HG03045 (cell line): ENCODE data around the gene GRIA4.

ENCODE experiments used
- ATAC-seq: cut with Tn5 transposase; IDR thresholded peaks from one replicate; pipeline ENCODE4 v1.9.1; 2021; ENCODE audit warnings: mild to moderate bottlenecking, moderate library complexity; ENCODE audit not compliant: unreplicated experiment

The GRIA4 gene

DNA sequence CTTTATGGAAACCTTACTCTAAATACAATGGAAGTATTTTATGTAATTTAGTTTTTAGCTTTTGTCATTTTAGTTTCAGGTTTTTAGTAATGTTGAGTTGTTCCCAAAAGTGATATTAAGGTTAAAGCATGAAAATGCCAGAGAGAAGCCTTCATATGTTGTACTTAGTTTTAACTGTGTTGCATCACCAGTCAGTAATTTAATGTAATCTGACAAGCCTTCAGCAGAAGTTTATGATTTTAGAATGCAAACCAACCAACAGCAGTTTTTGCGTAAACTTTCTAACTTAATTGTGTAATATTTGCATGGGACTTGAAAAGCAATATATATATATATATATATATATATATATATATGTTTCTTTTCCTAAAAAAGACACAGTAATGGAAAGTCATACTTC is 301.6 kb downstream of the GRIA4 start:
- ATAC-seq = no peak

DNA sequence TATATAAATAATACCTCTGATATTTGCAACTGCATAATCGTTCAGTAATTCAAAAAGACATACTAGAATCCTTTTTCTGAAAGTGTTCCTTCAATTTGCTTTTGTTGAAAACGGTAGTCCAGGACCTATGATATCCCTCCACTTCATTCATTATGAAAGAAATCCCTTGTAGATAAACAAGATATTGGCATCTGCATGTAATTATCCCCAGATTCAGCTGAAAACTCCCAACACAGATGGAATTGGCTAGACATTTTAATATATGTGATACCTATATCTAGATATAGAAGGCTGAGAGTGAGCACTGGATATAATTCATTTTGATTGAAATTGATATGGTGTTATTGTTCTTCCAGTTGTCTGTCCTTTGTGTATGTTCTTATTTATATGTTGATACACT is 302.8 kb downstream of the GRIA4 start:
- ATAC-seq = no peak

DNA sequence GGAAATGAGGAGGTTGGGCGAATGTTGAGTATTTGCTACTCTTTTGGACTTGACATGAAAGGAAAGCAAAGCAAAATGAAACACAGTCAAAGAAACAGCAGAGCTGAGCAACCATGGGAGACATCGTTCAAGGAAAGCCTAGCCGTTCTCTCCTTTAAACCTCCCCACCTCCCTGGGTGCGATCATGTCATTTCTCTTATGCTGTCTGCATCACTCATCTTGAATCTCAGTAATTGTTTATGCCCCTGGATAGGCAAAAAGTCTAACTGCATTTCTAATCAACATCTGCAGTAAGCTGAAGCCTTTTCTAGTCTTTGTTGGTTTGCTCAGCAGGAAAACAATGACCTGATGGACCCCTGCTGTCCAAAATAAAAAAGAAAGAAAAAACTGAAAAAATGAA is 305.1 kb downstream of the GRIA4 start:
- no peak for ATAC-seq

DNA sequence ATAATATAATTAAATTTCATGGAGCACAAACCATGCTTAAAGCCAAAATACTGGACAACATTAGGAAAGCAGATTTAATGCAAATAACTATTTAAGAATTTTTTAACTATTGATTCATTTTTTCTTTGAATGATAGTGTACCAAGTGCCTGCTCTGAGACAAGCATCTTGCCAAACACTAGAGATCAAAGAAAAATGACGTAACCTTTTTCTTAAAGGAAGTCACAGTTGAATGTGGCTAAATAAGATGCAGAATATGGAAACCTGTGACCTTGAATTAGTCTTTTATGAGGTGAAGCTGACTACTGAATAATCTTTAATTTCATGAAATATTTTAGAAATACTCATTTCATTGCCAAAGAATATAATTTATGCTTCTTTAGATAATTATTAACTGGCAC is 308.2 kb downstream of the GRIA4 start:
- ATAC-seq = no peak

DNA sequence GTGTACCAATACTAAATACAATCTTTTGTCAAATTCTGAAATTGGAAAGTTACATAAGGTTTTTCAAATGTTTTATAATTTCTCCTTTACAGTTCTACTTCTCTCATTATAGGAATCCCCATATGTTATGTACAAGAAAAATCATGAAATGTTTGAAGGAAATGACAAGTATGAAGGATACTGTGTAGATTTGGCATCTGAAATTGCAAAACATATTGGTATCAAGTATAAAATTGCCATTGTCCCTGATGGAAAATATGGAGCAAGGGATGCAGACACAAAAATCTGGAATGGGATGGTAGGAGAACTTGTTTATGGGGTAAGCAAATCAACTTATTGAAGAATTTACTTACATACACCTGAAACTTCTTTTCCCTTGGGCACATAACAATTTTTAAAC is 308.7 kb downstream of the GRIA4 start:
- ATAC-seq = no peak

- ATAC-seq = no peak
Measured at GRCh38 chr11:105923252-105923651, 313.4 kb downstream of the GRIA4 start.

- no peak for ATAC-seq
Measured at GRCh38 chr11:105923807-105924206, 313.9 kb downstream of the GRIA4 start.

GRCh38 chr11:105929084-105929955 is 319.4 kb downstream of the GRIA4 start:
- no peak for ATAC-seq

GRCh38 chr11:105933695-105934094 is 323.8 kb downstream of the GRIA4 start:
- ATAC-seq = no peak

DNA sequence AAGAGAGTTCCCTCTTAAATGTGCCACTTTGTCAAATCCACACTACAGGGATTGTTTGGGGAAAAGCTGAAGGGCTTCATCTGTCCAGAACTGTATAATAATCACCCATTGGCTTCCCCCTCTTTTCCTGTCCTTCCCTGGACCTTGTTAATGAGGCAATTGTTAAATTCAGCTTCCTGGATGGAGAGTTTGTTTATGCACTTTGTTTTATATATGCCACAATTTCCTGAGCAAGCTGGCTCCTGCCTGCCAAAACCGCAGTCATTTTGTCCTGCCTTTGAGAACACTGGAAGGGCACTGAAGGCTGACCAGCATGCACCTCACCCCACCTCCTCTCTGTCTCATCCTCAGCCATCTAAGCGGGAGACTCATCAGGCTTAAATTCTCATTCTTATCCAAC is 325.9 kb downstream of the GRIA4 start:
- no peak for ATAC-seq

- ATAC-seq = no peak
Measured at GRCh38 chr11:105937331-105937730, 327.5 kb downstream of the GRIA4 start.

DNA sequence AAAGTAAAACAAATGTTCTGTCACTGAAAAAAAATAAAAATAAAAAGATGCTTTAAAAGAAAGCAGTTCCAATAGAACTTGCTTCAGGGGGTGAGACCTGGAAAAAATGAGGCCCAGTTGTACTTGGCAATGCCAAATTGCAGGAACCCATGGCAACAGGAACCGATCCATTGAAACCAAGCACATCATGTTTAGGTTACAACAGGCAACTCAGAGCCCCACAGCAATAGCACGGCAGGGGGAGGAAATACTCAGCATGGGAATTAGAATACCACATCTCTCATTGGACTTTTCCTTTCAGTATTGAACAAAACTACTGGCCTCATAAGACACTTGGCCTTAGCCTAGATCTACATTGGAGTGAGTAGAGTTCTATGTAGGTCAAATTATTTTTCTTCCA is 327.9 kb downstream of the GRIA4 start:
- no peak for ATAC-seq

- ATAC-seq = no peak
Measured at GRCh38 chr11:105942921-105943320, 333.0 kb downstream of the GRIA4 start.

DNA sequence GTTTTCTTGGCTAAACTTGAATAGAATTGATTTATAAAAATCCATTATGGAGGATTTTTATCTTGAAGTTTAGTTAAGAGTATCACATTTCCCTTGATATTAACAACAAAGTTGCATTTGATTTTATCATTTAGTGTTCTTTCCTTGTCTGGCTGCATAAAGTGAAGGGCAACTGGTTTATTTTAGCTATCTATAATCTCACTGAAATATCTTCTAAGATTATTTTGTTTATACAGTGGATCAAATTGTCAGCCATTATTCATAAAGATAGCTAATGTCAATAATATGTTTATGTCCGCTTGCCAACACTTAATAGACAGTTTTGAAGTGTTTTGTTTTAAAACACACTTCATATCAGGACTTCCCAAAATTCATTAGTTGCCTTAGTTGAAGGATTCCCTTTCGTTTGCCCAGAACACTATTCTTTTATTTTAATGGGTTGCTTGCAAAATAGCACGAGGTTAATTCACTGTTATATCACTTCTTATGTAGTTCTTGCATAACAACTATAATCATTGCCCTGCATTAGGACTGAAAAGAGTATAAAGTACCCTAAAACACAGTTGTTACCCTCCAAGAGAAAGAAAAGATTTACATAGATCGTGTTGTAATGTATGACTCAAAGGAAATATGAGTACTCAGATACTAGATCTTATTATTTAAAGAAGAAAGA is 339.2 kb downstream of the GRIA4 start:
- ATAC-seq = no peak

GRCh38 chr11:105953886-105954285 is 344.0 kb downstream of the GRIA4 start:
- no peak for ATAC-seq

DNA sequence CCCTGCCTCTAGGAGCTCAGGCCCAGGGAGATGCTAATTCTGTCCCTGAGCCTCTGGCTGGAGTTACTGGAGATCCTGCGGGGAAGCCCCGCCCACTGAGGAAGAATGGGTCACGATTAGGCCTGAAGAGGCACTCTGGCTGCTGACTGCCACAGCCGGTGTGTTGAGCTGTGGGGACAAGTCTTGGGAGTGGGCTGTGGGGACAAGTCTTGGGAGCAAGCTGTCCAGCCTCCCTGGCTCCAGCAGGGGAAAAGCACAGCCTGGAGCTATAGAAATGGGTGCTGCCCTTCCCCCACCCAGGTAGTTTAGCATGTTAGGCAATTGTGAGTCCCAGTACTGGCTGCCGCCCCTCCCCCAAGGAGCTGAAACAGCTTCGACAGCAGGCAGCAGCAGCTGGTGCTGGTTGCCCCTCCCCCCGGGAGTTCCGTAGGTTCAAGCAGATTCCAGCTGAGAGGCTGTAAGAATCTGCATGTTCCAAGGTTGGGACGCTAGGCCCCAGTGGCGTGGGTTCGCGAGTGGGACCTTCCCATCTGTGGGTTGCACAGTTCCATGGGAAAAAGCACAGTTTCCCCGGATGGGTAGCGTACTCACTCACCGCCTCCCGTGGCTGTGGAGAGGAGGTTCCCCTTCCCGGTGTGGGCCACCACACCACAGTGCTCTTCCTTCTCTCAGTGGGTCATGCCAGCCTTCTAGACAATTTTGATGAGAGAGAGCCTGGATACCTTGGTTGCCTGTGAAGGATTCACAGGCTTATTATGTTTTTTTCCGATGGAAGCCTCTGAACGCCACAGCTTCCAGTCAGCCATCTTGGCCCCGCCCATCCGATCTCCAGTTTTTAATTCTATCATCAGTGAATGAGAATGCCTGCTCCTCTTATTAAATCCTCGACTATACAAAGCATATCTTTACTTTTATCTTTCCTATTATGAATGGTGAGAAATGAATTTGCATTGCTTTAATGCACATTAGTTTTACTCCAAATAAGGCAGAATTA is 350.7 kb downstream of the GRIA4 start:
- no peak for ATAC-seq

DNA sequence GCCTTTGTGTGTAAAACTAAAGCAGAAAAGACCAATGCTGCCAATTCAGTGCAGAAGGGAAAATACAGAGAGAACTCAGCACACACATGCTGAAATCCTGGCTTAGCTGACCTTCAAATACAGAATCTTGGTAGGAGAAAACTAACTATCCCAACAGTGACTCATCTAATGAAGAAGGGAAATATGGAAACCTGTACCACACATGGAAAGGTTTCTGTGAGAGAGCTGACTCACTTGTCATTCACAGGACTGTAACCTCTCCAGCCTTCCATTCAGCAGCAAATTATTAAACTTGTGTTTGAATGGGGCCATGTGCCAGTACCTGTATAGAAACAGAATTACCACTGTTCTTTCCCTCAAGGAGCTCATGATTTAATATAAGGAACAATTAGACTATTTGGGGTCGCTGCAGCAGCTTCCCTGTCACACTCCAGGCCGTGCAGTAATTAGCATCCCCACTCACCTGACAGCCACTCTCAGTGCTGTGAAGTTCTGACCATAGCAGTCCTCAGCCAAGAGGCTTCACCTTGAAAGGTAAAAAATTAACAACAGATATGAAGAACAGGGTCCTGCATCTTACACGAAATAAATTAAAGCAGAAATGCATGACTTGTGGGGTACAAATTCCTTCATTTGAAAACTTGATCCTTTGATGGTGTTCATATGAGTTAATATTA is 358.3 kb downstream of the GRIA4 start:
- no peak for ATAC-seq

DNA sequence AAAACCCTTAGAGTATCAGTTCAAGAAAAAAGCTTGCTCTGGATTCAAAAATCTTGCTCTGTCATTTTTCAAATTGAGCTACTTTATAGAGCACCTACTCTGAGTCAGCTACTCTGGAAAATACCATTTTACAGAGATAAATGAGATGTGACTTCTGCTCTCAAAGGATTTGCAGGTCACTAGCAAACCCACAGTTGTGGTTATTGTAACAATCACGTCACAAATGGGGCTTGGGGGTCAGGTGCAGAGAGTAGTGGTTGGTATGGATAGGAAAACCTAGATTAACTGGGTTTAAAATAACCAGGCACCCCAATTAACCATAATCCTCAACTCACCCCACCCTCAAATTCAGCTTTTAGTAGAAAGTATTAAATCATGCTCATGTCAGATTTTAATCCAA is 359.9 kb downstream of the GRIA4 start:
- ATAC-seq = no peak

DNA sequence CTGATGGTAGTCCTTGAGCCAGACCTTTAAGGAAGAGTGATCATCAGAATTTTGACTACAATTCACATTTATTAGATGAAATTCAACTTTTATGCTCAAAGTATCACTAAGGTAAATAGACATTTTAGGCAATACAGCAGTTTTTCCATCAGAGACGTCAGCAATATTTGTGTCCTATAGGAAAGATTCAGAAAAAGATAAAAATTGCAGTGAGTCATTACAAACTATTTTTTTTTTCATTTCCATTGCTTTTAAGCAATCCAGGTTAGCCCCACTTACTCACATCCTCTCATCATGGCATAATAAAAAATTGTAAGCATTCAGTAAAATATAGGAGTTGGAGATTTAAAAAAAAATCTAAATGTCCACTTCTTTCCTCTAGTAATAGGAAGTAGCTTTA is 365.3 kb downstream of the GRIA4 start:
- no peak for ATAC-seq

GRCh38 chr11:105979997-105980703 is 370.3 kb downstream of the GRIA4 start:
- no peak for ATAC-seq
